GM12801 (cell line): ENCODE measurements around the gene COL16A1.

ENCODE experiments used
- CTCF ChIP-seq: IDR thresholded peaks from one replicate; pipeline ENCODE4 v1.5.1; 2011; ENCODE audit warnings: control low read depth; ENCODE audit not compliant: insufficient read length; ENCODE audit errors: extremely low read depth

Gene COL16A1

GRCh38 chr1:31659889-31660288 lies 43.9 kb downstream of the COL16A1 start:
- no peak for TF ChIP-seq CTCF

- TF ChIP-seq CTCF, result no peak
Observed at GRCh38 chr1:31658721-31659120, 45.1 kb downstream of the COL16A1 start.

GRCh38 chr1:31657972-31658510 lies 45.8 kb downstream of the COL16A1 start:
- TF ChIP-seq CTCF, result no peak

- TF ChIP-seq CTCF, result no peak
Observed at GRCh38 chr1:31657020-31657804, 46.6 kb downstream of the COL16A1 start.

- TF ChIP-seq CTCF, result no peak
Observed at GRCh38 chr1:31655756-31656155, 48.1 kb downstream of the COL16A1 start.

- no peak for TF ChIP-seq CTCF
Observed at GRCh38 chr1:31655104-31655503, 48.7 kb downstream of the COL16A1 start.

GRCh38 chr1:31654474-31654776 lies 49.4 kb downstream of the COL16A1 start:
- no peak for TF ChIP-seq CTCF
